NCI-H2196 (cell line): Measurements from ENCODE around the gene SPHK1.
A peak's percentile ranks its signal among the peaks of the same experiment; 100 is the strongest.

Experiments
- DNase-seq: peaks from one replicate; lab custom pipeline; 2025; ENCODE audit not compliant: unreplicated experiment; lab: John Stamatoyannopoulos, UW

The SPHK1 gene

DNA sequence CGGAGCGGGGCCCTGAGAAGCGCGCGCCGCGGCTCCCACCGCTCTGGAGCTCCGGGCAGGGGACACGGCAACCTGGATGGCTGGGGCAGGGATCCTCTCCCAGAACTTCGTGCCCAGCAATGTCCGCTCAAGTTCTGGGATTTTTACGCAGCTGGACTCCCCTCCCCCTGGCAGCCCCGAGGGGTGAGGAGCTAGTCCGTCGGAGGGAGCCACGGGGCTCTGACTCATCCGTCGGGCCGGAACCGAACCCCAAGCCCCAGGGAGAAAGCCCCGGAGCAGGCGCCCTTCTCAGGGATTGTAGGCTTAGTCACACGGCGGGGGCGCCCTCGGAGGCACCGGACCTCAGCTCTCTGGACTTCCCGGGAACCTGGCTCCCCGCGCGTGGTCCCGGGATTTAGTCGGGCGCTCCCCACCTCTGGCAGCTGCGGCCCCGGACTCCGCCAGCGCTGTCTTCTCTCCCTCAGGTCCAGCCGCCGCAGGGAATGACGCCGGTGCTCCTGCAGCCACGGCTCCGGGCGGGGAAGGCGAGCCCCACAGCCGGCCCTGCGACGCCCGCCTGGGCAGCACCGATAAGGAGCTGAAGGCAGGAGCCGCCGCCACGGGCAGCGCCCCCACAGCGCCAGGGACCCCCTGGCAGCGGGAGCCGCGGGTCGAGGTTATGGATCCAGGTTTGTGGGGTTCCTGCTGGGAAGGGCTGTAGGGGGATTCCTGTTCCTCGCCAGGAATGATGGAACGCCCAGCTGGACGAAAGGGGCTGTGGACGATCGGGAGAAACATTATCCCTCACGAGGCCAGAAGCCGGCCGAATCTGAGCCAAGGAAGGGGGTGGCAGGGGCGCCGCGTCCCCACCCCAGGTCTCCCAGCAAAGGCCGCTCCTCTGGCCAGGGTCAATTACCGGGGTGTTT is 830 bp downstream of the SPHK1 start:
- DNase-seq, result peak; percentile 60

DNA sequence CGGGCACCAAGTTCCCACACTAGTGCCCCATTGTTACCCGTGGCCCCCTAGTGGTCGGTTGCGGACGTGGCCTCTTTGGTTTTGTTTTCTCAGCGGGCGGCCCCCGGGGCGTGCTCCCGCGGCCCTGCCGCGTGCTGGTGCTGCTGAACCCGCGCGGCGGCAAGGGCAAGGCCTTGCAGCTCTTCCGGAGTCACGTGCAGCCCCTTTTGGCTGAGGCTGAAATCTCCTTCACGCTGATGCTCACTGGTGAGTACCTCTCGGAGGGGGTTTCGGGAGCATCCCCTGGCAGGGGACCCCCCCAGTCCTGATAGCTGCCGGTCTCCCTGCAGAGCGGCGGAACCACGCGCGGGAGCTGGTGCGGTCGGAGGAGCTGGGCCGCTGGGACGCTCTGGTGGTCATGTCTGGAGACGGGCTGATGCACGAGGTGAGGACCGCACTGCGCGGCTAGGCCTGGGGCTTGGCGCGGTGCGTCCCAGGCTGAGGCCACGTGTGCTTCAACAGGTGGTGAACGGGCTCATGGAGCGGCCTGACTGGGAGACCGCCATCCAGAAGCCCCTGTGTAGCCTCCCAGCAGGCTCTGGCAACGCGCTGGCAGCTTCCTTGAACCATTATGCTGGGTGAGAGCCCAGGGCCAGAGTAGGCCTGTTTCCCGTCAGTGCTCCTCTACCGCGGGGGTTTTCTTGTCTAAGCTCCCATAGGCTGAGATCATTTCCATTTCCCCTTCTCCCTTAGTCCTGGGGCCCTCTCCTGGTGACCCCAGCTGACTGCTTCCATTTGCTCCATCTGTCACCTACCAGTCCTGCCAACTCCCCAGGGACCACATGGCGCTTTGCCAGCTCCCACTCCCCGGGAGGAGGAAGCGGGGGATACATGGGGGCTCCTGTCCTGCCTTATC is 1.7 kb downstream of the SPHK1 start:
- peak; percentile 95 for DNase-seq

DNA sequence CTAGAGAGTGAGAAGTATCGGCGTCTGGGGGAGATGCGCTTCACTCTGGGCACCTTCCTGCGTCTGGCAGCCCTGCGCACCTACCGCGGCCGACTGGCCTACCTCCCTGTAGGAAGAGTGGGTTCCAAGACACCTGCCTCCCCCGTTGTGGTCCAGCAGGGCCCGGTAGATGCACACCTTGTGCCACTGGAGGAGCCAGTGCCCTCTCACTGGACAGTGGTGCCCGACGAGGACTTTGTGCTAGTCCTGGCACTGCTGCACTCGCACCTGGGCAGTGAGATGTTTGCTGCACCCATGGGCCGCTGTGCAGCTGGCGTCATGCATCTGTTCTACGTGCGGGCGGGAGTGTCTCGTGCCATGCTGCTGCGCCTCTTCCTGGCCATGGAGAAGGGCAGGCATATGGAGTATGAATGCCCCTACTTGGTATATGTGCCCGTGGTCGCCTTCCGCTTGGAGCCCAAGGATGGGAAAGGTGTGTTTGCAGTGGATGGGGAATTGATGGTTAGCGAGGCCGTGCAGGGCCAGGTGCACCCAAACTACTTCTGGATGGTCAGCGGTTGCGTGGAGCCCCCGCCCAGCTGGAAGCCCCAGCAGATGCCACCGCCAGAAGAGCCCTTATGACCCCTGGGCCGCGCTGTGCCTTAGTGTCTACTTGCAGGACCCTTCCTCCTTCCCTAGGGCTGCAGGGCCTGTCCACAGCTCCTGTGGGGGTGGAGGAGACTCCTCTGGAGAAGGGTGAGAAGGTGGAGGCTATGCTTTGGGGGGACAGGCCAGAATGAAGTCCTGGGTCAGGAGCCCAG is 2.8 kb downstream of the SPHK1 start:
- DNase-seq, result no peak

DNA sequence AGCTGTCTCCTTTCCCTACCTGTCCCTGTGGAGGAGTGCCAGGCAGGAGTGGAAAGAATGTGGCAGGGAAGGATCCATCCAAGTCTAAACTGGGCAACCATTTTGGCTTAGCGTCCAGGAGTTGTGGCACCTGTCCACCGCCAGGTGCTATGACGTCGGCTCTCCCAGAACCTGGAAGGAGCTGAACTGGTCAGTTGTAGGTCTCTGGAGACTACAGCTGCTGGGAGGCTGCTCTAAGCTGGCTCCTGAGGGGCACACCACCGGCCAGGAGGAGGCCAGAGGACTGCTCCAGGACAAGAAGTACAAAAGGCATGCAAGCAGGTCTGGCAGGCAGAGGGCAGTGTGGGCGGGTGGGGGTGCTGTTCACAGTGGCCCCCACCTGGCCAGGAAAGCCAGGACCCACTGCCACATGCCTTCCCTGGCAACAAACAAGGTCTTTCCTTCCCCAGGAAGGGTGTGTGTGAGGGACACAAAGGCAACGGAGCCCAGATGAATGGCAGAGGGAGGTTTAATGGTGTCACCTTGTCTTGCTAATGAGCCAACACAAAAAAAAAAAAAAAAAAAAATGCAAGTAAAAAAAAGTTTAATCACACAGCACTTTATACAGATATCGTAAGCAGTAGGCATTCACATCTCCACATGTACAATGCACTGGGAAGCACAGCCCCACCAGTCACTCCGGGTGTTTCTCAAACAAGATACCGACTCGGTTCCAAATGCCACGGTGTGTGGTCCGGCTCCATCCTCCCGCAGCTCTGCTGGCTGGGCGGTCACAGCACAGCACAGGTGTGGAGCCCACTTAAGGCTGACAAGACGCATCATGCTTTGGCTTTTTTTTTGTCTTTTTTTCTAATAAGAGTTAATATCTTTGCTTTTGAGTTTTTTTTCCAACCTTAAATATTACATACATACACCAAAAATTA is 4.8 kb downstream of the SPHK1 start:
- DNase-seq, result peak; percentile 73

DNA sequence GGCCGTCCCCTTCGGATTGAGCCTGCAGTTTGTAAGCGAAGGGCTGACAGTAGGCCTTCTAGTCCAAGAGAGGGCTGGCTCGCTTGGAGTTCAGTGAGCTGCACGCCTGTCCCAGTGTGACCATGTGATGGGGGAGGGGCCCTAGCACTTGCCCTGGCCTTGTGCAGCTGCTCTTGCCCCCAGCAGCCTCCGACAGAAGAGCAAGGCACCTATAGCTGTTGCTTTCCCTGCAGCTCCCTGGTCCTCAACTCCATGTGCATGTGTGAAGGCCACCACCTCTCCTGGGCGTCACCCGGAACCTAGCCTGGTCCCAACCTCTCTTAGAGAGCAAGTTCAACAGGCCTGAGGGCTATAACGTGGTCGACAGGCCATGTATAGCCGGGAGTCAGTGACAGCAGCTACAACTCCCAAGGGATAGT is 5.6 kb downstream of the SPHK1 start:
- DNase-seq, result no peak

DNA sequence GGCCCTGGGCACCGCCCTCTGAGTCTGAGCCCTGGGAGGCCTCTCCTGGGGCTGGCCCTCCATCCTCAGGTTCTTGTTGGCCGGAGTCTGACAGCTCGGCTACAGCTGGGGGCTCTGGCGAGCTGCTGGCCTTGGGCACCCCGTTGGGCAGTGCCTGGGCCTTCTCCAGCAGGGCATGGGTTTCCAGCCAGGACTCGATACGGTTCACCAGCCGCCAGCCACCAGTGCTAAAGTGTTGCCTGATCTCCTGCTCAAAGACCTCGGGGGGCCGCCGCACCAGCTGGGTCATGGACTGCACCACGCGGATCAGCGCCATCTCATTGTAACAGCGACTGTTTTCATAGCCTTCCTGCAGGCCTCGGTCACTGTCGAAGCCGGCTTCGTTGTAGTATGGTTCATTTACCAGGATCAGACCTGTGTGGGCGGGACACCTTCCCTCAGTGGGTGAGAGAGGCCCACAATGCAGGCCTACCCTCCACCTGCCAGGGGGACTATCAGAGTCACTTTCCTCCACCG is 6.8 kb downstream of the SPHK1 start:
- no peak for DNase-seq

DNA sequence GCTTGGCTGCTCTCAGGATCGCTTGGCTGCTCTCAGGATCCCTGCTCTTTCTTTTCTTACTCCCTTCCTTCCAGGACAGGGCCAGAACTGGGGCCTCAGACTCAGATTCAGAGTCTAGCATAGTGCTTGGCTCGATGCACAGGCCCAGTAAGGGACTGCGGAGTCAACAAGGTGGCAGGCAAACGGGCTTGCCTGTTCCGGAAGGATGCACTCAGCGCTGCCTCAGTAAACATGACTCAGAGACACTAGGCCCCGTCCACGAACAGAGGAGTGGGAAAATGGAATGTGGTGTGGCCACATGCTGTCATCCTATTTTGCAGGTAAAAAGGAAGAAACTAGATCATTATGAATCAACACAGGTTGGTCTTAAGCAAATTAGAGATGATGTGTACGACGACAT is 9.8 kb downstream of the SPHK1 start:
- no peak for DNase-seq

DNA sequence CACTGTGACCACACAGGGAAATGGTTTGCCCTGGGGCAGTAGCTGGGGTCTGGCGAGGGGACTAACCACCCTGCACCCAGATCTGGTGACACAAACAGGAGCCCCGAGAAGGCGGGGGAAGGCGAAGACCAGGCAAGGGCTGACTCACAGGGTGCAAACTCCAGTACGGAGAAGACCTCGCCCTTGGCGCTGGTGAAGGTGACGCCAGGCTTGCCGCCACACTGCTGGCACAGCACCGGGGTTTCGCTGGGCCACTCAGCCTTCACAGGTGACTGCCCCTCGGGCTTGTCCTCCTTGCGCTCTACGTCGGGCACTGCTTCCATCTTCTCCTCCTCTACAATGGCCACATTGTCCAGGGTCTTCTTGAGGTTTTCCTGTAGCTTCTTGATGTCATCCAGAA is 11.6 kb downstream of the SPHK1 start:
- no peak for DNase-seq

DNA sequence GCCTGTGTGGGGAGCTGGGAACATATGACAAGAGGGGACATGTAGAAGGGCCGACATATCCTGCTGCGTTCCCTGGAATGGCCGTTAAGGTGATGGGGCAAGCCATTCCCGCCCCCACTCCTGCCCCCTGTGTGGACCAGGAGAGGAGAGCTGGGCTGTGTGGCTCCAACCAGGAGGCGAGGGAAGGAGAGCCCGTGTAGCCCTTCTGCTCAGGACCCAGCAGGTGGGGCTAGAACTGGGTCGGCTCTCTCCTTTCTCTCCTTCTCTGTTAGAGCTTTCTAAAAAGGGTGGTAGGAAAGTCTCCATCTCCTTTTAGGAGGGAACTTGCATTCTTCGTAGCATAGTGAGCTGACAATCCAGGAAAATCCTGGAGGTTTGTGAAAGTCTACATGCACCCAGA is 12.8 kb downstream of the SPHK1 start:
- DNase-seq, result no peak

DNA sequence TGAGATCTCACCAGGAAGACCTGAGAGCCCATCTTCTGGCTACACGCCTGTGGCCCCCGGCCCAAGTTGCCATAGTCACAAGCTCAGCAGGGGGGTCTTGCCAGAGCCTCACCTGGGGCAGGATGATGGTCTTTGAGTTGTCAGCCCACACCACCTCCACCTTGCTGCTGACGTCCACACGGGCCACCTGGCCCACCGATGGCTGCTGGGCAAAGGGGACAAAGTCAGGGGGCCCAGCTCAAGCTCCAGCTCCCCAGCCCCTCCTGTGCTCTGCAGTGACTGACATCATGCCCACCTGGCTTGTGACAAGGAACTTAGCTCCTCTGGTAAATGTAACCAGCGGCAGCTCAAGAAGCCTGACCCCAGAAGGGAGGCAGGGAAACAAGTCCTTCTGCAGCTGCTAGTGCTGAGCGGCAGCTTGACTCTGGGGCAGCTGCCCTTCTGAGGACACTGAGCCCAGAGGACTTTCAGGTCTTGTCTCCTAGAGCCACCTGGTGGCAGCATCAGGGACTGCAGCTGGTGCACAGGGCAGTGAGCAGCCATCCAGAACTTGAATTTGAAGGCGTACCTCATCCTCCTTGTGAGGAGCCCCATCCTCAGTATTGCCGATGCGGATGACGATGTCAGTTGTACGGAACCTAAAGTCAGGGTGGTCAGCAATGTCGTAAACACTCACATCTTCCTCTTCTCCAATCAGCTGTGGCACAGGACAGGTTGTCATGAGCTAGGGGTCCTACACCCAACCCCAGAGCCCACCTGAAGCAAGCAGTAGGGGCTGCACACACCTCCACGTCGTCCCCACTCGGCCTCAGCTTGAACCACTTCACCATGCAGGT is 13.5 kb downstream of the SPHK1 start:
- DNase-seq, result peak; percentile 97

DNA sequence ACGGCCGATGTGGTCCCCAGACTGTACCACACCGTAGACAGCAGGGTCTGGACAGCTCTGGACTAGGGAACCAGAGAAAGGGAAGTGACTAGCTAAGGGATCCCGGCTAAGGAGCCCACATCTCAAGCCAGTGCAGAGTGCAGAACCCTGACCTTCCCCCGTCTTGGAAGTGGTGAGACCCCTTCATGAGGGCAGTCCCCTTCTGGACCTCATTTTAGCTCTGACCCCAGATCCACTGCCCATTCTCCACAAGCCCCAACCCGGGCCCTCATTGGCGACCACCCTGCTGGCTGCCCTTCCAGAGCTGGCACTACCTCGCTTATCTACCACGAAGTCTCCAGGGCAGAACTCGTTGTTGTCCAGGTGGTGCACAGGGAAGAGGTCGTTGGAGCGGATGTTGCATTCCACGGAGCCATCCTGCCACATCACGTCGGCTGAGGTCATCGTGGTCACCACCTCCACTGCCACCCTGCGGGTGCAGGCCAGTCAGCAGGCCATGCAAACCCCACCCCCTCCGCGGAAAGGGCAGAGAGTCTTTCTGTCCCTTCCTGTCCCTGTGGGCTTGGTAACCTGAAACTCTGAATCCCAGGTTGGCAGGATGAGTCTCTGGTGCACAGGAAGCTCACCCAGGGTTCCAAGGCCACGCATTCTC is 14.2 kb downstream of the SPHK1 start:
- no peak for DNase-seq

DNA sequence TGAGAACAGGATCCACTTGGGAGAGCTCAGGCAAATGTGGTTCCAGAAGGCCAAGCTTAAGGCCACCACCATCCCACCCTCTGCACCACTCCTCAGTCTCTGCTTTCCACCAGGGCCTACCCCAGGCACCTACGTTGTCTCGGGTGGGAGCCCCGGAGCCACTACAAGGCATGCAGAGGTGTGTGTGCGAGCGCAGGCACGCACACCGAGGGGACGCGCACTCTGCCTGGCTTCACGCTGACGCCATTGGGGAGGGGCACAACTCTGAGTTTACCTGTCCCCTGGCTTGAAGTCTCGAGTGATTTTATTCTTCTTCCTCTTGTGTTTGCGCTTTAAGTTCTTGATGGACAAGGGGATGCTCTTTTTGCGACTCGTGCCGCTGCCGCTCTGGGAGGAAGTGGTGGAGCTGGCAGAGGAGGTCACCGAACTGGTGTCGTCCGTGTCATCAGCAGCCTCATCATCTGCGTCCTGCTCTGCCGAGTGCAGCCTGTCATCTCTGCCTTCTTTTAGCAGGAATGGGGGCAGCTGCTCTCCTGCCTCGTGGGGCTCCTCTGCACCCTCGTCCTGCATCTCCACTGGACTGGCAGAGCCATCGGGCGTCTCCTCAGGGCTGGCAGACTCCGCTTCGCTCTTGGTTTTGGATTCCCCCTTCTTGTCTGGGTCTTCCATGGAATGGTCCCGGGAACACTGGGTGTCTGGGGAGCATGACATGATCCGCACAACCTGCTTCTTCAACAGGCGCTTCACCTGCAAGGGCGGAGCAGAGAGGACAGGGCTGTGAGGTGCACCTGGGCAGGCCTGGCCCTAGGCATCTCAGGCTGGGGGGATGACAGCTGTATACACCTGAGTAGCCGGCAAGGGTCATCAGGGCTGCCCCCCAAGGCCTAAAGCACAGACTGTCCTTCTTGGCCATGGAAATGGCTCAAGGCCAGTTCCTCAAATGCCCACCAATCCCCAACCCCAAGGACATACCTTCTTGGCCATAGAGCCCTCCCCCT is 15.1 kb downstream of the SPHK1 start:
- DNase-seq, result no peak

DNA sequence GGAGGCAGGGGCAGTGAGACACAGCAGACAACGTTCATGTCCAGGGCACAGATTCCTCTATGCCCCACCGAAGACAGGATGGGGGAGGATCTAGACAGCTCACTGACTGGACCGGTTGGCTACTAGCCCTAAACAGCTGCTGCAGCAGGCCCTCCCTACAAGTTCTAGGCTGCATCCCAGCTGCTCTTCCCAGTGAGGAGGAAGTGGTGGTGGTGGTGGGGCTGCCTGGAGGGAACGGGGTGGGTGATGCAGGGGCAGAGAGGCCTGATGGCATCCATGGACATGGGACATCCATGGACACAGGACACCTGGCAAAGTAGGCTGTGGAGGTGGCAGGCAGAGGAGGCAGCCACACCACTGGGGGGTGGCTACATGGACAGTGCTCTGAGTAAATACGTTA is 18.3 kb downstream of the SPHK1 start:
- DNase-seq, result no peak

DNA sequence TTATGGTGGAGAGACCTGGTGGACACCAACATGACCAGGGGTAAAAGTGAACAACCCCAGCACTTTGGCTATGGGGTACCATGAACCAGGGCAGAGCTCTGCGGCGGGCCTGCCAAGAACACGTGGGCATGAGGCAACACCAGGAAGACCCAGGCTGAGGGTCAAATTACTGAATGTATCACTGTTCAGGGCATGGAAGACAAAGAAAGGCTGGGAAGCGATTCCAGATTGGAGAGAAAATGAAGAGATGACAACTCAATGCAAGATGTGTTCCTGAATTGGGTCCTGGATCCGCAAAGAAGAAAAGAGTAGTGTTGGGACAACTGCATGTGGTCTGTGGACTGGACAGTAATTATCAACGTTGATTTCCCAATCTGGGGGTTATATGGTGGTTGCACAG is 19.8 kb downstream of the SPHK1 start:
- DNase-seq, result no peak

DNA sequence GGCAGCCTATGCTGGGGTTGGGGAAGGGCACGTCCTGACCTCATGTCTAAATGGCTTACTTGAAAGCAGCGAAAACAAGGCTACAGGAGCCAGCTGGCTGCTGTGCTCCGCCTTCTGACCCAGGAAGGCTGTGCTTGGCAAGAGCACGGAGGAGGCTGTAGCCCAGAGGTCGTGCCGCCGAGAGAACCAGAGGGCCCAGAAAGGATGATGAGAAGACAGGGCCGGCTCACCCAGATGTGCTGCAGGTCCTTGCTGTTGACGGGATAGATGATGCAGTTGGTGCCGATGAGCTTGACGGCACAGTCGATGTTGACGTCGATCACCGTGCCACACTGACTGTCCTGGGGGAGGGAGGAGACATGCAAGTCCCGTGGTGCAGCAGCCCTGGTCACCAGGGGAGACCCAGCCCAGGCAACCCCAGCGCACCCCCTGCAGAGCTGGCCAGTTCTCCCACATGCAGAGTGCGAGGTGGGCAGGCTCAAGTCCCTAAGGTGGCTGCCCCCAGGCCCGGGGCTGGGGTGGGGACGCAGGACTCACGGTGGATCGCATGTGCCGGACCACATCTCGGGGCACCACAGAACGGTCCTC is 20.7 kb downstream of the SPHK1 start:
- DNase-seq, result no peak

DNA sequence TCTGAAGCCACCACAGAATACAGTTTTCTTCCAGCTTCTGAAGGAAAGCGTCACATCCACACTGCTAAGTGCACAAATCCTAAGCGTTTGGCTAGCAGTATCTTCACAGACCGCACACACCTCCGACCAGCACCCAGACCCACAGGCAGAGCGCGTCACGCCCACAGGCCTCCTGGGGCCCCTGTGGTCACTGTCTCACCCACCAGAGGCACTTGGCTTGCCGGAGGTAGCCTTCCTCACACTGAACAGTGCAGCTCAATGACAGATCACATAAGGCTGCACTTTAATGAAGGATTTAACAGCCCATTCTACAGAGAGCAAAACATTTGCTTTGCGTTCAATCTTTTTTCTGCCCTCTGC is 21.2 kb downstream of the SPHK1 start:
- no peak for DNase-seq
